Fibroblast of lung (primary cell): ENCODE data around the gene PDZD2. TPM values are rescaled to one million over a fixed set of nuclear protein-coding genes. Genes with fewer than 3 reads are reported as not detected.
"Not testable (repeated sequence)": the region's sequence is repeated elsewhere in the genome, so short reads cannot be mapped to it uniquely, and the experiment has no call there.

Source experiments
- DNase-seq, 2 donors: peaks; one replicate each; pipeline versions ENCODE4 v3.0.0 to v3.0.0-alpha.2; 2010; ENCODE audit warnings: low read depth in 2 of 2
- H2AFZ ChIP-seq: 2 replicates; pipeline ENCODE4 v1.5.1; 2012; ENCODE audit warnings: low read length, control low read depth, inconsistent platforms
- H3K27ac ChIP-seq: 2 replicates; pipeline ENCODE4 v1.5.1; 2011; ENCODE audit warnings: low read length, control low read depth; ENCODE audit not compliant: insufficient read depth
- H3K27me3 ChIP-seq: 2 replicates; pipeline ENCODE4 v1.5.1; 2011; ENCODE audit warnings: mild to moderate bottlenecking, low read length; ENCODE audit not compliant: control insufficient read depth, insufficient read depth
- H3K36me3 ChIP-seq: 2 replicates; pipeline ENCODE4 v1.5.1; 2011; ENCODE audit warnings: low read length; ENCODE audit not compliant: control insufficient read depth, insufficient read depth
- H3K4me1 ChIP-seq: 2 replicates; pipeline ENCODE4 v1.5.1; 2011; ENCODE audit warnings: low read length; ENCODE audit not compliant: control insufficient read depth, insufficient read depth; ENCODE audit errors: extremely low read depth
- H3K4me2 ChIP-seq: 2 replicates; pipeline ENCODE4 v1.5.1; 2011; ENCODE audit warnings: low read length, control low read depth; ENCODE audit not compliant: insufficient read depth; ENCODE audit errors: extremely low read depth
- H3K4me3 ChIP-seq, 4 experiments: fragments of 200-600 bp in 1 of 4; sonication (generic) in 1 of 4; replicated peaks in 1 of 4; 2 replicates each; pipeline ENCODE4 v1.5.1; 2011 to 2016; ENCODE audit warnings: low read length in 4 of 4, low read depth in 3 of 4, mild to moderate bottlenecking in 3 of 4, control low read depth in 2 of 4, inconsistent platforms in 1 of 4, mixed read lengths in 1 of 4; ENCODE audit not compliant: insufficient read depth in 1 of 4; ENCODE audit errors: control extremely low read depth in 1 of 4
- H3K79me2 ChIP-seq: 2 replicates; pipeline ENCODE4 v1.5.1; 2012; ENCODE audit warnings: mild to moderate bottlenecking, low read length, inconsistent platforms; ENCODE audit not compliant: control insufficient read depth, insufficient read depth
- H3K9ac ChIP-seq: 2 replicates; pipeline ENCODE4 v1.5.1; 2011; ENCODE audit warnings: mild to moderate bottlenecking, low read length, control low read depth; ENCODE audit not compliant: insufficient read depth
- H3K9me3 ChIP-seq: 2 replicates; pipeline ENCODE4 v1.5.1; 2012; ENCODE audit warnings: low read depth, low read length; ENCODE audit not compliant: control insufficient read depth, insufficient read depth
- H4K20me1 ChIP-seq: 2 replicates; pipeline ENCODE4 v1.5.1; 2011; ENCODE audit warnings: low read length; ENCODE audit not compliant: control insufficient read depth, insufficient read depth; ENCODE audit errors: extremely low read depth
- EZH2 ChIP-seq: IDR thresholded peaks from 2 replicates; pipeline ENCODE4 v1.5.1; 2012; ENCODE audit warnings: low read length, control low read depth, mild to moderate bottlenecking; ENCODE audit errors: missing control alignments
- polyA plus RNA-seq, 2 donors: library from polyadenylated mRNA; depleted of rRNA in 1 of 2; stranded (reverse) in 1 of 2; unstranded in 1 of 2; fragments of >200 nt; gene quantifications; 2 replicates each; pipeline ENCODE4 v1.2.1, GENCODE V29; 2011 to 2012; ENCODE audit warnings: missing spikeins in 1 of 2
- total RNA-seq: library from RNA; depleted of rRNA; stranded (reverse); fragments of >200 nt; gene quantifications from 2 replicates; pipeline ENCODE4 v1.2.1, GENCODE V29; 2014
- TF ChIP-seq, protein P1 (sequence below), 2 donors: IDR thresholded peaks in 1 of 2; conservative IDR thresholded peaks in 1 of 2; 1 replicate in 1 of 2; 2 replicates in 1 of 2; pipeline ENCODE4 v1.5.1; 2011 to 2012; ENCODE audit warnings: low read length in 2 of 2, control low read depth in 1 of 2, inconsistent platforms in 1 of 2, low read depth in 1 of 2, mild to moderate bottlenecking in 1 of 2

Gene PDZD2
- total and polyA plus RNA-seq, 2 donors (not counting 1 experiment from before 2014, with no cell fraction given): 0.33 to 0.40 TPM

DNA sequence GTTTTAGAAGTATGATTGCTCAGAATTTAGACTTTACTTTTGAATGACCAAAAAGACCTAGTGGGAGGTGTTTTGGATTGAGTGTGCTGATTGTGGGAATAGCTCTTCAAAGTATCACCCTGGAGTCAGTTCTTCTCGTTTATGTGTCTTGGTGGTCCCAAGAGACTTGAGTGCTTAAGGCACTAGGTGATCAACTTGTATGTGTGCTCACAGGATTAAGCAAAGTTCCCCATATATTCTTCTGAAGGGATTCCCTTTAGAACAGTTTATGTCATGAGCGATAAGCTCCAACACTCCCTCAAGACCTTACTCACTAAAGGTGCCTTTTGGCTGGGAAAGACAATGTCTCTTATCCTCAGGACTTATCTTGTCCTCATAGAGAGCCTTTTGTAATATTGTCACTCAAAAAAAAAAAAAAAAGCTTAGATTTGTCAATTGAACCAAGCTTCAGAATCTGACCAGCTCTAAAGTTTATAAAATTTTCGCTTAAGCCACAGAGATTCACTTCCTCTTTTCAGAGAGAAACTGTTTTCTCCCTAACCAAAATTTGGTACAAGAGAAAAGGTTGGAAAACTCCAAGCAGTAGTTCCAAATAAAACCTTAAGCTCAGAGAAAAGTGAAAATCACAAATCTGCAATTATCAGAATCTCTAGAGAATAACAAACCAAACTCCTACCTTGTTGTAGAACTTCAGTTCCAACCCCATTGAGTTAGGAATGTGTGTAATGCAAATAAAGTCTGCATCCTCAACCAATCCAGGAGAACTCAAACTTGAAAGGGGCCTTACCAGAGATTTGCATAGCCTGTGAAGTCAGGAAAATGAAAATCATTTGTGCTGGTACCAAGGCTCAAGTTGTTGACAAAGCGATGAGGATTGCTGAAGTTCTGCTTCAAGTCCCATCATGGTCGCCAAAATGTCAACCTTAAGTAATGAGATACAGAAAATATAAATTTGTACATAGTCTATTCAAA is 40.0 kb upstream of the PDZD2 start:
- no peaks in the 10 kb centered on the region for H3K9me3 ChIP-seq
- H3K36me3 ChIP-seq: no peaks in the 10 kb centered on the region
- TF ChIP-seq EZH2: no peak
- TF ChIP-seq, protein P1, sequence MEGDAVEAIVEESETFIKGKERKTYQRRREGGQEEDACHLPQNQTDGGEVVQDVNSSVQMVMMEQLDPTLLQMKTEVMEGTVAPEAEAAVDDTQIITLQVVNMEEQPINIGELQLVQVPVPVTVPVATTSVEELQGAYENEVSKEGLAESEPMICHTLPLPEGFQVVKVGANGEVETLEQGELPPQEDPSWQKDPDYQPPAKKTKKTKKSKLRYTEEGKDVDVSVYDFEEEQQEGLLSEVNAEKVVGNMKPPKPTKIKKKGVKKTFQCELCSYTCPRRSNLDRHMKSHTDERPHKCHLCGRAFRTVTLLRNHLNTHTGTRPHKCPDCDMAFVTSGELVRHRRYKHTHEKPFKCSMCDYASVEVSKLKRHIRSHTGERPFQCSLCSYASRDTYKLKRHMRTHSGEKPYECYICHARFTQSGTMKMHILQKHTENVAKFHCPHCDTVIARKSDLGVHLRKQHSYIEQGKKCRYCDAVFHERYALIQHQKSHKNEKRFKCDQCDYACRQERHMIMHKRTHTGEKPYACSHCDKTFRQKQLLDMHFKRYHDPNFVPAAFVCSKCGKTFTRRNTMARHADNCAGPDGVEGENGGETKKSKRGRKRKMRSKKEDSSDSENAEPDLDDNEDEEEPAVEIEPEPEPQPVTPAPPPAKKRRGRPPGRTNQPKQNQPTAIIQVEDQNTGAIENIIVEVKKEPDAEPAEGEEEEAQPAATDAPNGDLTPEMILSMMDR (conservative IDR thresholded peaks at IDR 0.05 in 1 of 2, IDR thresholded peaks at IDR 0.05 in 1 of 2; ENCODE audit: low read depth in 1 of 2, low read length in 2 of 2): no peak
- H3K79me2 ChIP-seq: no peaks in the 10 kb centered on the region
- no peak overlapping the region for H3K27ac ChIP-seq
- no peak overlapping the region for H3K9ac ChIP-seq
- no peaks in the 10 kb centered on the region for H4K20me1 ChIP-seq
- no peak overlapping the region for H3K4me3 ChIP-seq
- H2AFZ ChIP-seq: no peak overlapping the region
- no peak overlapping the region for H3K4me2 ChIP-seq
- peaks cover 3% of the 10 kb centered on the region for H3K27me3 ChIP-seq
- no peak for DNase-seq
- H3K4me1 ChIP-seq: no peaks in the 10 kb centered on the region

DNA sequence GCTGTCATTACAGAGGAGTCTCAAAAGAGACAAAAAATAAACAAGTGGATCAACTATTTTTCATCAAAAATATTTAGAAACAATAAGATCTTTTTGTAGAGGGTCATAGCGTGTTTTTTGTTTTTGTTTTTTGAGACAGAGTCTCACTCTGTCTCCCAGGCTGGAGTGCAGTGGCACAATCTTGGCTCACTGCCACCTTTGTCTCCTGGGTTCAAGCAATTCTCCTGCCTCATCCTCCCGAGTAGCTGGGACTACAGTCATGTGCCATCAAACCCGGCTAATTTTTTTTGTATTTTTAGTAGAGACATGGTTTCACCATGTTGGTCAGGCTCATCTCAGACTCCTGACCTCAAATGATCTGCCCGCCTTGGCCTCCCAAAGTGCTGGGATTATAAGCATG is 36.6 kb upstream of the PDZD2 start:
- H3K4me3 ChIP-seq, H3K27ac ChIP-seq, H3K79me2 ChIP-seq, H3K4me1 ChIP-seq, H3K27me3 ChIP-seq, H3K9me3 ChIP-seq, DNase-seq, H4K20me1 ChIP-seq, H3K9ac ChIP-seq, H3K4me2 ChIP-seq, H3K36me3 ChIP-seq, H2AFZ ChIP-seq: not testable (repeated sequence)

DNA sequence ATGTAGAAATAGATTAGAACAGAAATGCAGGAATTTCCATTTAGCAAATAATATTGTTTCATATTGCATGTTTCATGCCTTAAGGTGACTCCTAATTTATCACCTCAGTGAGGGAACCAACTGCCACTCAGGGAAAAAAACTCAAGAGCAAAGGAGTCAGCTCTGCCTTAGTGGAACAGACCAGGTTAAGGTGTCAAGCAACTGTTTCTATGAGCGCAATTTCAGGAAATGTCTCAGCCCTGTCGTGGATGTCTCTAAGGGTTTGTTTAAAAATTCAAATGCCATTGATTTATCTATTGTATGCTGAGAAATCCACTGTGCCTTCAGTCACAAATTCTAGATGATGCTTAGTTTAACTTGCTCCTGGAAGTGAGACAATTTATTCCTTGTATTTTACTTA is 34.7 kb upstream of the PDZD2 start:
- Histone ChIP-seq H4K20me1 (no peaks in the 10 kb centered on the region), H3K9ac (no peak overlapping the region)
- no peak for TF ChIP-seq EZH2
- TF ChIP-seq, protein P1 (conservative IDR thresholded peaks at IDR 0.05 in 1 of 2, IDR thresholded peaks at IDR 0.05 in 1 of 2; ENCODE audit: low read depth in 1 of 2, low read length in 2 of 2): no peak

More for the DNA sequence above, 34.7 kb upstream of the PDZD2 start:
- Histone ChIP-seq H3K4me2 (no peak overlapping the region), H3K4me3 (no peak overlapping the region), H2AFZ (no peak overlapping the region), H3K9me3 (no peaks in the 10 kb centered on the region), H3K27ac (no peak overlapping the region), H3K4me1 (no peaks in the 10 kb centered on the region), H3K36me3 (no peaks in the 10 kb centered on the region), H3K79me2 (no peaks in the 10 kb centered on the region), H3K27me3 (peaks cover 3% of the 10 kb centered on the region)
- no peak for DNase-seq
